SK-N-SH (cell line): Measurements from ENCODE around the gene SNRNP35. TPM values are rescaled to one million over a fixed set of nuclear protein-coding genes. Genes with fewer than 3 reads are reported as not detected.
"Not testable (repeated sequence)": the region's sequence is repeated elsewhere in the genome, so short reads cannot be mapped to it uniquely, and the experiment has no call there.

Experiments used
- CTCF ChIA-PET: fragments of 300-600, 350-600 bp; formaldehyde crosslinking; extraction: SDS; loops from one replicate; lab custom pipeline; 2021; lab: Yijun Ruan, JAX
- POLR2A ChIA-PET: fragments of 350-600 bp; sonication (Branson Sonifier 250); formaldehyde crosslinking; extraction: SDS; loops from one replicate; lab custom pipeline; 2020; ENCODE audit warnings: antibody characterized with exemption, inconsistent platforms; lab: Yijun Ruan, JAX
- DNase-seq: peaks from one replicate; pipeline ENCODE4 v3.0.0; 2012
- H2AFZ ChIP-seq: fragments of 200-600 bp; sonication (generic); 2 replicates; pipeline ENCODE4 v1.8.1; 2016; ENCODE audit warnings: antibody characterized with exemption, mild to moderate bottlenecking, low read depth
- H3F3A ChIP-seq: fragments of 200-600 bp; sonication (generic); replicated peaks from 2 replicates; pipeline ENCODE3; 2016; ENCODE audit warnings: antibody characterized with exemption, mild to moderate bottlenecking; ENCODE audit not compliant: insufficient read depth
- H3K27ac ChIP-seq, 2 experiments: fragments of 200-500 bp in 1 of 2; fragments of 200-600 bp in 1 of 2; sonication (Bioruptor generic) in 1 of 2; sonication (generic), shearing (Covaris generic) in 1 of 2; 2 replicates each; pipeline versions ENCODE4 v1.5.1 to v1.6.1; 2014 to 2016; ENCODE audit warnings: low read depth in 2 of 2, inconsistent platforms in 1 of 2, low read length in 1 of 2, mild to moderate bottlenecking in 1 of 2, mixed read lengths in 1 of 2
- H3K27me3 ChIP-seq: fragments of 200-600 bp; sonication (generic), shearing (Covaris generic); 2 replicates; pipeline ENCODE4 v1.6.1; 2016; ENCODE audit warnings: mixed run types; ENCODE audit not compliant: insufficient read depth
- H3K36me3 ChIP-seq, 2 experiments: fragments of 200-500 bp in 1 of 2; fragments of 200-600 bp in 1 of 2; sonication (Bioruptor generic) in 1 of 2; sonication (generic) in 1 of 2; replicated peaks in 1 of 2; 2 replicates each; pipeline versions ENCODE3 to v1.5.1; 2014 to 2016; ENCODE audit warnings: low read length in 1 of 2, mild to moderate bottlenecking in 1 of 2; ENCODE audit not compliant: insufficient read depth in 2 of 2, control insufficient read depth in 1 of 2
- H3K4me1 ChIP-seq, 2 experiments: fragments of 200-500 bp in 1 of 2; fragments of 200-600 bp in 1 of 2; sonication (Bioruptor generic) in 1 of 2; sonication (generic), shearing (Covaris generic) in 1 of 2; 2 replicates each; pipeline versions ENCODE4 v1.5.1 to v1.6.1; 2014 to 2016; ENCODE audit warnings: low read depth in 1 of 2, low read length in 1 of 2, mixed run types in 1 of 2; ENCODE audit not compliant: insufficient read depth in 2 of 2, control insufficient read depth in 1 of 2
- H3K4me2 ChIP-seq: fragments of 200-600 bp; sonication (generic), shearing (Covaris generic); 2 replicates; pipeline ENCODE4 v1.6.1; 2017; ENCODE audit warnings: mixed run types
- H3K4me3 ChIP-seq, 2 experiments: fragments of 200-500 bp in 1 of 2; fragments of 200-600 bp in 1 of 2; sonication (Bioruptor generic) in 1 of 2; sonication (generic), shearing (Covaris generic) in 1 of 2; 2 replicates each; pipeline versions ENCODE4 v1.5.1 to v1.8.1; 2014 to 2016; ENCODE audit warnings: low read depth in 2 of 2, inconsistent platforms in 1 of 2, low read length in 1 of 2, mild to moderate bottlenecking in 1 of 2, mixed read lengths in 1 of 2, moderate library complexity in 1 of 2
- H3K79me2 ChIP-seq: fragments of 200-600 bp; sonication (generic); 2 replicates; pipeline ENCODE4 v1.8.1; 2017; ENCODE audit warnings: mild to moderate bottlenecking; ENCODE audit not compliant: insufficient read depth
- H3K9ac ChIP-seq: fragments of 200-600 bp; sonication (generic); 2 replicates; pipeline ENCODE4 v1.6.1; 2017; ENCODE audit warnings: mixed run types
- H3K9me2 ChIP-seq: fragments of 200-600 bp; sonication (generic); 2 replicates; pipeline ENCODE4 v1.6.1; 2017; ENCODE audit warnings: mixed run types
- H3K9me3 ChIP-seq: fragments of 200-600 bp; sonication (generic); 2 replicates; pipeline ENCODE4 v1.6.1; 2017; ENCODE audit warnings: mixed run types, mild to moderate bottlenecking, moderate library complexity
- H4K20me1 ChIP-seq: fragments of 200-600 bp; sonication (generic); 2 replicates; pipeline ENCODE4 v1.6.1; 2017; ENCODE audit warnings: mild to moderate bottlenecking, mixed run types; ENCODE audit not compliant: insufficient read depth
- CHD2 ChIP-seq: fragments of 150-350 bp; IDR thresholded peaks from 2 replicates; pipeline ENCODE4 v1.6.1; 2018; ENCODE audit warnings: low read length; ENCODE audit not compliant: partially characterized antibody
- EP300 ChIP-seq, 2 experiments: IDR thresholded peaks; 2 replicates each; pipeline versions ENCODE4 v1.4.0 to v1.6.1; 2012; ENCODE audit warnings: borderline replicate concordance in 1 of 2, low read depth in 1 of 2, low read length in 1 of 2
- FOXJ3 ChIP-seq: sonication (generic); formaldehyde crosslinking; IDR thresholded peaks from 2 replicates; pipeline ENCODE4 v1.5.1; 2020; ENCODE audit warnings: mild to moderate bottlenecking, missing genetic modification reagents
- FOXM1 ChIP-seq: IDR thresholded peaks from 2 replicates; pipeline ENCODE4 v1.4.0; 2012; ENCODE audit warnings: low read depth, mild to moderate bottlenecking
- GABPA ChIP-seq: IDR thresholded peaks from 2 replicates; pipeline ENCODE4 v1.4.0; 2012; ENCODE audit warnings: low read depth, mild to moderate bottlenecking
- GATA2 ChIP-seq: sonication (generic); formaldehyde crosslinking; IDR thresholded peaks from 2 replicates; pipeline ENCODE4 v1.5.0; 2020; ENCODE audit warnings: mild to moderate bottlenecking, missing genetic modification reagents
- JUND ChIP-seq: IDR thresholded peaks from 2 replicates; pipeline ENCODE4 v1.4.0; 2012
- MEF2A ChIP-seq: IDR thresholded peaks from 2 replicates; pipeline ENCODE4 v1.4.0; 2012; ENCODE audit warnings: low read depth, borderline replicate concordance
- NFIC ChIP-seq: IDR thresholded peaks from 2 replicates; pipeline ENCODE4 v1.4.0; 2012; ENCODE audit warnings: borderline replicate concordance
- RXRA ChIP-seq: IDR thresholded peaks from 2 replicates; pipeline ENCODE4 v1.4.0; 2012; ENCODE audit warnings: low read depth, mild to moderate bottlenecking, borderline replicate concordance
- SIN3A ChIP-seq: IDR thresholded peaks from 2 replicates; pipeline ENCODE4 v1.6.1; 2012; ENCODE audit warnings: low read depth, mild to moderate bottlenecking, low read length, moderate library complexity, borderline replicate concordance
- SMC3 ChIP-seq: IDR thresholded peaks from 2 replicates; pipeline ENCODE4 v1.6.1; 2012; ENCODE audit warnings: low read depth, low read length, improper control_type of control experiment
- TCF12 ChIP-seq: IDR thresholded peaks from 2 replicates; pipeline ENCODE4 v1.4.0; 2012
- YY1 ChIP-seq: IDR thresholded peaks from 2 replicates; pipeline ENCODE4 v1.4.0; 2012; ENCODE audit warnings: low read depth, mild to moderate bottlenecking
- WGBS: methylation state at CpG from one replicate; pipeline ENCODE4 v1.1.6; 2017; ENCODE audit warnings: low lambda C conversion rate; 5-methylcytosine and 5-hydroxymethylcytosine counted together
- polyA plus RNA-seq, 3 experiments: library from polyadenylated mRNA; depleted of rRNA; stranded (reverse); fragments of >200 nt; gene quantifications; 2 replicates each; pipeline ENCODE4 v1.2.3, GENCODE V29; 2012
- TF ChIP-seq, protein P1 (sequence below): fragments of 150-350 bp; IDR thresholded peaks from 2 replicates; pipeline ENCODE4 v1.6.1; 2016; ENCODE audit warnings: mild to moderate bottlenecking, low read depth, low read length

SNRNP35 gene
- polyA plus RNA-seq, 1 of the 3 experiments (the other 2 are of a cell fraction) = 13.1 TPM

DNA sequence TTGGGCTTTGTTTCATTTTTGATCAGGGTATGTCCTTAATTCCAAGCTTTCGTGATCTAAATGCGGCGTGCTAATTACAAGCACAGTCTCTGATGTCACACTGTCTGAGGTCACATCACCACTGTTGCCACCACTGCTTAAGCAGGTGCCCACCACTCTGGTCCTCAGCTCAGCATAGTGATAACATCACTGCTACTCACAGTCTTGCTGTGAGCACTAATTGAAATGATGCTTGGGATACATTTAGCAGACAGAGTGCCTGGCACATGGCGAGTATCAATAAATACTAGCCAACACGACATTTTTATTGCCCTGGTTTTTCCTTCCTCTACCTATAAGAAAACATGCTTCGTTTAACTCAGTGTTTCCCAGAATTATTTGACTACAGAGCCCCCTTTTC is 29.3 kb upstream of the SNRNP35 start:
- Histone ChIP-seq H2AFZ (no peak overlapping the region), H3K36me3 (no peaks in the 10 kb centered on the region), H3K4me2 (no peak overlapping the region), H4K20me1 (no peaks in the 10 kb centered on the region), H3K9me2 (no peaks in the 10 kb centered on the region), H3K4me3 (no peak overlapping the region), H3K79me2 (no peaks in the 10 kb centered on the region), H3F3A (peaks cover 3% of the 10 kb centered on the region), H3K9ac (no peak overlapping the region), H3K27me3 (no peaks in the 10 kb centered on the region), H3K9me3 (no peaks in the 10 kb centered on the region), H3K4me1 (no peaks in the 10 kb centered on the region), H3K27ac (no peak overlapping the region)
- TF ChIP-seq SIN3A (no peak), GABPA (no peak), TCF12 (no peak), FOXM1 (no peak), GATA2 (CRISPR knock-in tag) (no peak), SMC3 (no peak), MEF2A (no peak), EP300 (IDR thresholded peaks at IDR 0.05; ENCODE audit: borderline replicate concordance in 1 of 2, low read depth in 1 of 2, low read length in 1 of 2) (no peak), YY1 (no peak), NFIC (no peak), JUND (no peak), FOXJ3 (CRISPR knock-in tag) (no peak), RXRA (no peak), CHD2 (no peak)
- TF ChIP-seq, protein P1, sequence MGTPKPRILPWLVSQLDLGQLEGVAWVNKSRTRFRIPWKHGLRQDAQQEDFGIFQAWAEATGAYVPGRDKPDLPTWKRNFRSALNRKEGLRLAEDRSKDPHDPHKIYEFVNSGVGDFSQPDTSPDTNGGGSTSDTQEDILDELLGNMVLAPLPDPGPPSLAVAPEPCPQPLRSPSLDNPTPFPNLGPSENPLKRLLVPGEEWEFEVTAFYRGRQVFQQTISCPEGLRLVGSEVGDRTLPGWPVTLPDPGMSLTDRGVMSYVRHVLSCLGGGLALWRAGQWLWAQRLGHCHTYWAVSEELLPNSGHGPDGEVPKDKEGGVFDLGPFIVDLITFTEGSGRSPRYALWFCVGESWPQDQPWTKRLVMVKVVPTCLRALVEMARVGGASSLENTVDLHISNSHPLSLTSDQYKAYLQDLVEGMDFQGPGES = no peak
- CTCF ChIA-PET = interaction anchor here (1.3 kb wide), 1 partner anchor 38 kb away, joined by 3 read pairs; no protein-coding TSS in a partner anchor
- DNase-seq = peak; percentile 38
- POLR2A ChIA-PET = no interaction called here
- 79% methylated on average over 6 of the region's 6 CpGs for WGBS

DNA sequence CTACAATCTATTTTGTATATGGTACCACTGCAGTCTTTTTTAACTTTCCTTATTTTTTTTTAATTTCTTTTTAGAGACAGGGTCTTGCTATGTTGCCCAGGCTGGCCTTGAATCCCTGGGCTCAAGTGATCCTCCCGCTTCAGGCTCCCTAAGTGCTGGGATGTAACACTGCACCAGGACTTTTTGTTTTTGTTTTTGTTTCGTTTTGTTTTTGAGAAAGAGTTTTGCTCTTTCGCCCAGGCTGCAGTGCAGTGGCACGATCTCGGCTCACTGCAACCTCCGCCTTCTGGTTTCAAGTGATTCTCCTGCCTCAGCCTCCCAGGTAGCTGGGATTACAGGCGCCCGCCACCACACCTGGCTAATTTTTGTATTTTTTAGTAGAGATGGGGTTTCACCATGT is 28.8 kb upstream of the SNRNP35 start:
- POLR2A ChIA-PET, H3K9me3 ChIP-seq, H3K36me3 ChIP-seq, H3K27me3 ChIP-seq, H3K79me2 ChIP-seq, H3K4me2 ChIP-seq, H3K4me3 ChIP-seq, H3K27ac ChIP-seq, DNase-seq, H4K20me1 ChIP-seq, H3F3A ChIP-seq, H3K4me1 ChIP-seq, H3K9ac ChIP-seq, H3K9me2 ChIP-seq, H2AFZ ChIP-seq: not testable (repeated sequence)
- 90% methylated on average over 8 of the region's 8 CpGs for WGBS
- CTCF ChIA-PET = interaction anchor here (1.3 kb wide), 1 partner anchor 39 kb away, joined by 3 read pairs; no protein-coding TSS in a partner anchor

DNA sequence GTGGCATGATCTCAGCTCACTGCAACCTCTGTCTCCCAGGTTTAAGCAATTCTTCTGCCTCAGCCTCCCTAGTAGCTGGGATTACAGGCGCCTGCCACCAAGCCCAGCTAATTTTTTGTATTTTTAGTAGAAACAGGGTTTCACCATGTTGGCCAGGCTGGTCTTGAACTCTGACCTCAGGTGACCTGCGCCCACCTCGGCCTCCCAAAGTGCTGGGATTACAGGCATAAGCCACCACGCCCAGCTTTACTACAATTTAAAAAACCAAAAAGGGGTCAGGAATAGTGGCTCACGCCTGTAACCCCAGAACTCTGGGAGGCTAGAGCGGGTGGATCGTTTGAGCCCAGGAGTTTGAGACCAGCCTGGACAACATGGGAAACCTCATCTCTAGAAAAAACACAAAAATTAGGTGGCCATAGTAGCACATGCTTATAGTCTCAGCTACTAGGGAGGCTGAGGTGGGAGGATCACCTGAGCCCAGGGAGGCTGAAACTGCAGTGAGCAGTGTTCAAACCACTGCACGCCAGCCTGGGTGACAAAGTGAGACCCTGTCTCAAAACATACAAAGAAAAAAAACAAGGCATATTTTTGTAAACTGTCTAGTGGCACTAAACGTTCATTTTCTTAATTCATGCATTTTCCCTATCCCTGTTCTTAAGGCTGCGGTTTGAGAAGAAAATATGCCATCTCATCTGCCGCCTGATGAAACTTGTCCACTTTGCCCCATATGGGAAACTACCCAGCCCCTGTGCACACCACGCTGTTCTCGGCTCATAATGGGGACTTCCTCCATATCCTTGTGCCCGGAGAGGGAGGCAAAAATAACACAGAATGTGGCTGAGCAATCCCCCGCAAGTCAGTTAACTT is 25.8 kb upstream of the SNRNP35 start:
- 89% methylated on average over 15 of the region's 15 CpGs for WGBS

More for the DNA sequence above, 25.8 kb upstream of the SNRNP35 start:
- H3K27me3 ChIP-seq, DNase-seq, H3F3A ChIP-seq, H2AFZ ChIP-seq, H3K36me3 ChIP-seq, H3K4me1 ChIP-seq, H3K9me2 ChIP-seq, POLR2A ChIA-PET, H3K27ac ChIP-seq, CTCF ChIA-PET, H3K9ac ChIP-seq, H3K4me3 ChIP-seq, H4K20me1 ChIP-seq, H3K9me3 ChIP-seq, H3K4me2 ChIP-seq: not testable (repeated sequence)
- H3K79me2 ChIP-seq = peaks cover 13% of the 10 kb centered on the region
